Caco-2 (cell line): ENCODE data around the gene CDK10. TPM values are rescaled to one million over a fixed set of nuclear protein-coding genes. Genes with fewer than 3 reads are reported as not detected.
A peak's percentile ranks its signal among the peaks of the same experiment; 100 is the strongest.

Experiments used
- BruUV-seq: library from RNA; stranded (reverse); fragments of 400-500 nt; replicated peaks from 2 replicates; lab custom pipeline; 2021; lab: Mats Ljungman, UMichigan
- CTCF ChIA-PET: fragments of 300-600 bp; sonication (Branson Sonifier 250); formaldehyde crosslinking; loops from one replicate; lab custom pipeline; 2022; ENCODE audit warnings: antibody characterized with exemption; lab: Charles Lee
- POLR2A ChIA-PET: fragments of 300-600 bp; sonication (Branson Sonifier 250); formaldehyde crosslinking; loops from one replicate; lab custom pipeline; 2022; ENCODE audit warnings: antibody characterized with exemption; lab: Charles Lee
- DNase-seq, 2 experiments: peaks; one replicate each; pipeline versions ENCODE4 v3.0.0 to v3.0.0-alpha.2; 2020 to 2022
- H3K27me3 ChIP-seq: replicated peaks from 2 replicates; pipeline ENCODE4 v1.6.0; 2011; ENCODE audit warnings: low read length; ENCODE audit not compliant: control insufficient read depth, insufficient read depth
- H3K36me3 ChIP-seq: 2 replicates; pipeline ENCODE4 v1.5.1; 2011; ENCODE audit warnings: low read length; ENCODE audit not compliant: control insufficient read depth, insufficient read depth
- H3K4me1 ChIP-seq: fragments of 250-450 bp; sonication (Bioruptor Pico); 2 replicates; pipeline ENCODE4 v1.5.1; 2020; ENCODE audit warnings: mild to moderate bottlenecking
- H3K4me3 ChIP-seq: 2 replicates; pipeline ENCODE4 v1.5.1; 2011; ENCODE audit warnings: low read depth, mild to moderate bottlenecking, control low read depth, low read length
- H3K9me3 ChIP-seq: fragments of 250-450 bp; sonication (Bioruptor Pico); 2 replicates; pipeline ENCODE4 v1.5.1; 2020; ENCODE audit warnings: mild to moderate bottlenecking, moderate library complexity
- H3K27ac Mint-ChIP-seq: one replicate; pipeline ENCODE4 v1.8.0; 2022; ENCODE audit warnings: mixed read lengths; ENCODE audit not compliant: unreplicated experiment
- H3K27me3 Mint-ChIP-seq: one replicate; pipeline ENCODE4 v1.8.0; 2022; ENCODE audit warnings: mixed read lengths; ENCODE audit not compliant: insufficient read depth, unreplicated experiment
- H3K36me3 Mint-ChIP-seq: one replicate; pipeline ENCODE4 v1.8.0; 2022; ENCODE audit warnings: mild to moderate bottlenecking, mixed read lengths; ENCODE audit not compliant: insufficient read depth, unreplicated experiment
- H3K4me1 Mint-ChIP-seq: one replicate; pipeline ENCODE4 v1.8.0; 2022; ENCODE audit warnings: low read depth, mixed read lengths; ENCODE audit not compliant: unreplicated experiment
- H3K4me3 Mint-ChIP-seq: one replicate; pipeline ENCODE4 v1.8.0; 2022; ENCODE audit warnings: mild to moderate bottlenecking, moderate library complexity, mixed read lengths; ENCODE audit not compliant: unreplicated experiment
- H3K9me3 Mint-ChIP-seq: one replicate; pipeline ENCODE4 v1.8.0; 2022; ENCODE audit warnings: mixed read lengths; ENCODE audit not compliant: unreplicated experiment
- intact Hi-C: fragments of 100-400 bp; cut with micrococcal nuclease; formaldehyde crosslinking; loops from one replicate; pipeline ENCODE4 v1.10.0; 2022; ENCODE audit not compliant: unreplicated experiment
- total RNA-seq: library from RNA; stranded (reverse); gene quantifications from 2 replicates; pipeline ENCODE4 v1.2.3, GENCODE V29; 2022
- TF ChIP-seq, protein P1 (sequence below), 2 experiments: fragments of 200-600 bp in 1 of 2; IDR thresholded peaks; 1 replicate in 1 of 2; 2 replicates in 1 of 2; pipeline versions ENCODE4 v1.5.1 to v1.8.0; 2011 to 2022; ENCODE audit warnings: antibody characterized with exemption in 1 of 2, control low read depth in 1 of 2, inconsistent platforms in 1 of 2, low read depth in 1 of 2, low read length in 1 of 2, mild to moderate bottlenecking in 1 of 2, moderate library complexity in 1 of 2; ENCODE audit not compliant: insufficient read depth in 1 of 2, severe bottlenecking in 1 of 2, unreplicated experiment in 1 of 2

CDK10 gene
- total RNA-seq, 1 experiment from 2014 or later = 135 TPM

DNA sequence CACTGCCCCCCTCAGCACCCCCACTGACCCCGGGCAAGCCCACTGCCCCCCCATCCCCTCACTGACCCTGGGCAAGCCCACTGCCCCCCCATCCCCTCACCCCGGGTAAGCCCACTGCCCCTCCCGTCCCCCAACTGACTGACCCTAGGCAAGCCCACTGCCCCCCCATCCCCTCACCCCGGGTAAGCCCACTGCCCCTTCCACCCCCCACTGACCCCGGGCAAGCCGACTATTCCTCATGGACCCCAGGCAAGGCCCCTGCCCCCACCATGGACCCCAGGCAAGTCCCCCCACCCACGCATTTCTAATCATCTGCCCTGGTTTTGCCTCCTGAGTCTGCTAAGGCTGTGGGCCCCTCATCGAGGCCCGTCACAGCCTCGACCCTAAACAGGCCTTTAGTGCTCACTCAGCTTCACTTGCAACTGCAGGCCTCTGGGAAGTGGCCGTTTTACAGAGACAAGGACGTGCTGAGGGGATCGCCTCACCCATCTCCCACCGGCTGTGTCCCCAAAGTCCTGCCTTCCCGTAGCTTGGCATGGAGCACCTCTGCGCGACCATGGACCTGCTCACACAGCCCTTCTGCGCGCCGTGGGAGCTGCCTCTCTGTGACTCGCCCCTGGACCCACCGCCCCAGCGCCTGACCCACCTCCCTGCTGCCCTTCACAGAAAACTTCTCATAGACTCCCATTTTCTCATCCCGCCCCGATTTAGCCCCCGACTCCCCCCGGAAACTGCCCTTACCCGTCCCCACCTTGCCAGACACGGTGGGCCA, 30.6 kb downstream of the CDK10 start:
- Mint-ChIP-seq H3K27ac (peak overlapping the region; percentile 67), H3K4me3 (no peak overlapping the region), H3K4me1 (peaks cover 24% of the 10 kb centered on the region), H3K36me3 (peaks cover 71% of the 10 kb centered on the region), H3K9me3 (no peaks in the 10 kb centered on the region), H3K27me3 (no peaks in the 10 kb centered on the region)
- no peak for DNase-seq
- Histone ChIP-seq H3K4me3 (no peak overlapping the region), H3K9me3 (no peaks in the 10 kb centered on the region), H3K36me3 (no peaks in the 10 kb centered on the region), H3K27me3 (no peaks in the 10 kb centered on the region), H3K4me1 (peaks cover 20% of the 10 kb centered on the region)
- TF ChIP-seq, protein P1, sequence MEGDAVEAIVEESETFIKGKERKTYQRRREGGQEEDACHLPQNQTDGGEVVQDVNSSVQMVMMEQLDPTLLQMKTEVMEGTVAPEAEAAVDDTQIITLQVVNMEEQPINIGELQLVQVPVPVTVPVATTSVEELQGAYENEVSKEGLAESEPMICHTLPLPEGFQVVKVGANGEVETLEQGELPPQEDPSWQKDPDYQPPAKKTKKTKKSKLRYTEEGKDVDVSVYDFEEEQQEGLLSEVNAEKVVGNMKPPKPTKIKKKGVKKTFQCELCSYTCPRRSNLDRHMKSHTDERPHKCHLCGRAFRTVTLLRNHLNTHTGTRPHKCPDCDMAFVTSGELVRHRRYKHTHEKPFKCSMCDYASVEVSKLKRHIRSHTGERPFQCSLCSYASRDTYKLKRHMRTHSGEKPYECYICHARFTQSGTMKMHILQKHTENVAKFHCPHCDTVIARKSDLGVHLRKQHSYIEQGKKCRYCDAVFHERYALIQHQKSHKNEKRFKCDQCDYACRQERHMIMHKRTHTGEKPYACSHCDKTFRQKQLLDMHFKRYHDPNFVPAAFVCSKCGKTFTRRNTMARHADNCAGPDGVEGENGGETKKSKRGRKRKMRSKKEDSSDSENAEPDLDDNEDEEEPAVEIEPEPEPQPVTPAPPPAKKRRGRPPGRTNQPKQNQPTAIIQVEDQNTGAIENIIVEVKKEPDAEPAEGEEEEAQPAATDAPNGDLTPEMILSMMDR (IDR thresholded peaks at IDR 0.05; ENCODE audit: insufficient read depth in 1 of 2, low read depth in 1 of 2, low read length in 1 of 2, severe bottlenecking in 1 of 2, unreplicated experiment in 1 of 2) = no peak
- intact Hi-C loops = no loop called here
- CTCF ChIA-PET = interaction anchor here (1.5 kb wide), 1 partner anchor 17 kb away, joined by 3 read pairs; no protein-coding TSS in a partner anchor
- no TSS peak for BruUV-seq
- POLR2A ChIA-PET = no interaction called here

DNA sequence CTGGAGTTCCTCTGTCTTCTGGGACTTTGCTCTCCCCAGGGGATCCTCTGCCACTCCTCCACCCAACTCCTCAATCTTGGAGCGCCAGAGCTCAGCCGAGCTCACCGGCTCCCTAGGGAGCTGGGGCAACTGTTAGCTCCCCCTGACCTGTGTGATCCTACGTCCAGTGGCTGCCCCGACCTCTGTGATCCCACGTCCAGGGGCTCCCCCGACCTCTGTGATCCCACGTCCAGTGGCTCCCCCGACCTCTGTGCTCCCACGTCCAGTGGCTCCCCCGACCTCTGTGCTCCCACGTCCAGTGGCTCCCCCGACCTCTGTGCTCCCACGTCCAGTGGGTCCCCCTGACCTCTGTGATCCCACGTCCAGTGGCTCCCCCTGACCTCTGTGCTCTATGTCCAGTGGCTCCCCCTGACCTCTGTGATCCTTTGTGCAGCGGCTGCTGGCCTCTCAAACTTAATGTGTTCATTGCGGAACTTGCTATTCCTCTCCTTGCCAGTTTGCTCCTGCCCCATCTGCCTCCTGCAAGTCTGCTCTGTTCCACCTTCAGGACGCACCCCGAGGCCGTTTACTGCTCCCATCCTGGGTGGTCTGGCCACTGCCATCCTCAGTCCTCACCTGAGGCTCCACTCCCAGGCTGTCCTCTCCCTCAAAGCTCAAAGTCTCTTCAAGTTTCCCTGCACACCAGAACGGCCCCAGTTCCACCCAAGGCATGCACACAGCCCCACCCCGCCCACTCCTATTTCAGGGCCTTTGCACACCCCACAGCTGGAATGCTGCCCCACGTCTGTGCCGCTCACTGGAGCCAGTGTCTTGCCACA, 31.4 kb downstream of the CDK10 start:
- Mint-ChIP-seq H3K4me1 (peaks cover 28% of the 10 kb centered on the region), H3K4me3 (no peak overlapping the region), H3K27me3 (no peaks in the 10 kb centered on the region), H3K9me3 (no peaks in the 10 kb centered on the region), H3K27ac (peak overlapping the region; percentile 67), H3K36me3 (peaks cover 79% of the 10 kb centered on the region)
- TF ChIP-seq, protein P1 (IDR thresholded peaks at IDR 0.05; ENCODE audit: insufficient read depth in 1 of 2, low read depth in 1 of 2, low read length in 1 of 2, severe bottlenecking in 1 of 2, unreplicated experiment in 1 of 2) = no peak
- POLR2A ChIA-PET = no interaction called here
- no peak for DNase-seq
- no peak overlapping the region for H3K4me3 ChIP-seq
- BruUV-seq = no TSS peak
- no peaks in the 10 kb centered on the region for H3K27me3 ChIP-seq
- H3K4me1 ChIP-seq = peaks cover 23% of the 10 kb centered on the region
- intact Hi-C loops = no loop called here
- H3K9me3 ChIP-seq = no peaks in the 10 kb centered on the region
- no peaks in the 10 kb centered on the region; the same call in 1 of the 2 replicates for H3K36me3 ChIP-seq
- CTCF ChIA-PET = interaction anchor here (1.4 kb wide), 1 partner anchor 12 kb away, joined by 7 read pairs; no protein-coding TSS in a partner anchor

DNA sequence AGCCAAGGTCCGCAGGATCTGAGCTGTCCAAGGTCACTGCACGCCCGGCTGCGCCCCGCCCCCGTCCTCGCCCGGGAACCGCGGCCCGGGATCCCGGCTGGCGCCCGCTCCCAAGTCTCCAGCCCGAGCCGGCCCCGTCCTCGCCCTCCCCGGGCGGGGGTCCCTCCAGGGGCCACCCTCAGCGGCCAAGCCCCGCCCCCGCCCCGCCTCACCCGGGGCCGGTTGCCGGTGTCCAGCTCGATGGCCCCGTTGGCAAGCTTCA, 34.0 kb downstream of the CDK10 start:
- peaks cover 32% of the 10 kb centered on the region for H3K4me1 Mint-ChIP-seq
- no peaks in the 10 kb centered on the region for H3K27me3 ChIP-seq
- intact Hi-C loops = loop anchor here (1.0 kb wide), 2 partner anchors 8 to 18 kb away; no protein-coding TSS in a partner anchor
- peak overlapping the region; percentile 80 for H3K4me3 Mint-ChIP-seq
- H3K36me3 Mint-ChIP-seq = peaks cover 79% of the 10 kb centered on the region
- no peaks in the 10 kb centered on the region for H3K9me3 ChIP-seq
- peak; percentile 75 to 81 for DNase-seq
- peak overlapping the region; percentile 58 for H3K4me3 ChIP-seq
- H3K9me3 Mint-ChIP-seq = no peaks in the 10 kb centered on the region
- H3K4me1 ChIP-seq = peaks cover 25% of the 10 kb centered on the region
- H3K27ac Mint-ChIP-seq = peak overlapping the region; percentile 71
- H3K27me3 Mint-ChIP-seq = no peaks in the 10 kb centered on the region
- CTCF ChIA-PET = interaction anchor here (0.6 to 1.0 kb wide), 3 partner anchors 9 to 188 kb away, joined by 4 to 7 read pairs (median 5); no protein-coding TSS in a partner anchor
- H3K36me3 ChIP-seq = peaks cover 6% of the 10 kb centered on the region
- POLR2A ChIA-PET = interaction anchor here (1.3 to 1.5 kb wide), 2 partner anchors 20 to 34 kb away, joined by 4 read pairs; partner anchors contain the start of gene CDK10
- TF ChIP-seq, protein P1 (IDR thresholded peaks at IDR 0.05; ENCODE audit: insufficient read depth in 1 of 2, low read depth in 1 of 2, low read length in 1 of 2, severe bottlenecking in 1 of 2, unreplicated experiment in 1 of 2) = no peak
- no TSS peak for BruUV-seq
